AG09319 (cell line): ENCODE measurements around the gene PUM1.

Experiments used
- DNase-seq: peaks from one replicate; pipeline ENCODE4 v3.0.0-alpha.2; 2010; ENCODE audit warnings: low read depth; ENCODE audit errors: extremely low read depth
- CTCF ChIP-seq: IDR thresholded peaks from 2 replicates; pipeline ENCODE4 v1.5.1; 2011; ENCODE audit warnings: low read depth, mild to moderate bottlenecking, inconsistent platforms, low read length, moderate library complexity

PUM1 gene

GRCh38 chr1:31022259-31022658 is 43.3 kb downstream of the PUM1 start:
- DNase-seq, result no peak
- TF ChIP-seq CTCF, result no peak

- no peak for TF ChIP-seq CTCF
- no peak for DNase-seq
Observed at GRCh38 chr1:31020007-31020790, 45.3 kb downstream of the PUM1 start.

GRCh38 chr1:31019401-31019800 is 46.1 kb downstream of the PUM1 start:
- no peak for DNase-seq
- no peak for TF ChIP-seq CTCF

- TF ChIP-seq CTCF, result no peak
- DNase-seq, result no peak
Observed at GRCh38 chr1:31016868-31017267, 48.6 kb downstream of the PUM1 start.

- DNase-seq, result no peak
- TF ChIP-seq CTCF, result no peak
Observed at GRCh38 chr1:31013187-31013864, 52.2 kb downstream of the PUM1 start.

- no peak for TF ChIP-seq CTCF
- DNase-seq, result no peak
Observed at GRCh38 chr1:31012210-31012924, 53.1 kb downstream of the PUM1 start.

- no peak for TF ChIP-seq CTCF
Observed at GRCh38 chr1:31011719-31012118, 53.8 kb downstream of the PUM1 start.

More at GRCh38 chr1:31011719-31012118, 53.8 kb downstream of the PUM1 start:
- DNase-seq, result no peak
